HEK293T (cell line): ENCODE results near the gene TMEM44.
"Not testable (repeated sequence)": the region's sequence is repeated elsewhere in the genome, so short reads cannot be mapped to it uniquely, and the experiment has no call there.

Source experiments
- CTCF ChIA-PET: fragments of 350-600 bp; formaldehyde crosslinking; extraction: SDS; loops from one replicate; lab custom pipeline; 2021; ENCODE audit warnings: antibody characterized with exemption, inconsistent platforms; lab: Yijun Ruan, JAX
- POLR2A ChIA-PET: fragments of 350-600 bp; formaldehyde crosslinking; extraction: SDS; loops from one replicate; lab custom pipeline; 2020; ENCODE audit warnings: antibody characterized with exemption, inconsistent platforms; lab: Yijun Ruan, JAX
- DNase-seq: peaks from one replicate; pipeline ENCODE4 v3.0.0; 2012; ENCODE audit warnings: mixed read lengths; ENCODE audit errors: extremely low spot score
- ARNT ChIP-seq: fragments of 450-650 bp; IDR thresholded peaks from 2 replicates; pipeline ENCODE4 v1.6.1; 2017; ENCODE audit warnings: mild to moderate bottlenecking
- BHLHE40 ChIP-seq: fragments of 450-650 bp; IDR thresholded peaks from 2 replicates; pipeline ENCODE4 v1.6.1; 2016; ENCODE audit warnings: mild to moderate bottlenecking, moderate library complexity, borderline replicate concordance
- CTBP1 ChIP-seq: fragments of 450-650 bp; IDR thresholded peaks from 2 replicates; pipeline ENCODE4 v1.6.1; 2016; ENCODE audit warnings: borderline replicate concordance
- ELF4 ChIP-seq: fragments of 450-650 bp; IDR thresholded peaks from 2 replicates; pipeline ENCODE4 v1.6.1; 2017; ENCODE audit warnings: antibody characterized with exemption
- FOXA1 ChIP-seq: fragments of 450-650 bp; IDR thresholded peaks from 2 replicates; pipeline ENCODE4 v1.6.1; 2016; ENCODE audit warnings: mild to moderate bottlenecking
- FOXK2 ChIP-seq: fragments of 450-650 bp; IDR thresholded peaks from 2 replicates; pipeline ENCODE4 v1.6.1; 2016; ENCODE audit warnings: mild to moderate bottlenecking
- FOXM1 ChIP-seq: fragments of 450-650 bp; IDR thresholded peaks from 2 replicates; pipeline ENCODE4 v1.6.1; 2017; ENCODE audit warnings: mild to moderate bottlenecking, borderline replicate concordance
- HDGF ChIP-seq: fragments of 450-650 bp; IDR thresholded peaks from 2 replicates; pipeline ENCODE4 v1.6.1; 2017; ENCODE audit warnings: antibody characterized with exemption, borderline replicate concordance
- L3MBTL2 ChIP-seq: fragments of 450-650 bp; conservative IDR thresholded peaks from 2 replicates; pipeline ENCODE4 v1.6.1; 2016; ENCODE audit warnings: mild to moderate bottlenecking
- LEF1 ChIP-seq: fragments of 450-650 bp; IDR thresholded peaks from 2 replicates; pipeline ENCODE4 v1.6.1; 2017; ENCODE audit warnings: mild to moderate bottlenecking, borderline replicate concordance
- NFRKB ChIP-seq: fragments of 450-650 bp; IDR thresholded peaks from 2 replicates; pipeline ENCODE4 v1.6.1; 2016; ENCODE audit warnings: mild to moderate bottlenecking, moderate library complexity
- PKNOX1 ChIP-seq: fragments of 450-650 bp; IDR thresholded peaks from 2 replicates; pipeline ENCODE4 v1.6.1; 2016
- SP1 ChIP-seq: fragments of 450-650 bp; IDR thresholded peaks from 2 replicates; pipeline ENCODE4 v1.6.1; 2017
- SUZ12 ChIP-seq: fragments of 450-650 bp; IDR thresholded peaks from 2 replicates; pipeline ENCODE4 v1.6.1; 2016; ENCODE audit warnings: mild to moderate bottlenecking
- TARDBP ChIP-seq: fragments of 450-650 bp; IDR thresholded peaks from 2 replicates; pipeline ENCODE4 v1.6.1; 2016
- ZNF384 ChIP-seq: fragments of 450-650 bp; IDR thresholded peaks from 2 replicates; pipeline ENCODE4 v1.6.1; 2016

Gene TMEM44

GRCh38 chr3:194547042-194547441 lies 86.2 kb downstream of the TMEM44 start:
- CTCF ChIA-PET = no interaction called here
- DNase-seq = no peak
- POLR2A ChIA-PET = no interaction called here
- TF ChIP-seq ARNT (no peak), PKNOX1 (no peak), FOXM1 (no peak), TARDBP (no peak), LEF1 (no peak)

- CTCF ChIA-PET = interaction anchor here (0.5 kb wide), 1 partner anchor 49 kb away, joined by 8 read pairs; no protein-coding TSS in a partner anchor
Observed at GRCh38 chr3:194545538-194545937, 87.7 kb downstream of the TMEM44 start.

GRCh38 chr3:194543550-194543949 lies 89.7 kb downstream of the TMEM44 start:
- TF ChIP-seq ELF4 (no peak), TARDBP (no peak), FOXK2 (no peak), SUZ12 (no peak), LEF1 (no peak), ARNT (no peak)
- ChIA-PET POLR2A (no interaction called here), CTCF (interaction anchor here (0.6 kb wide), 1 partner anchor 18 kb away, joined by 4 read pairs; no protein-coding TSS in a partner anchor)
- DNase-seq = no peak

More at GRCh38 chr3:194545538-194545937, 87.7 kb downstream of the TMEM44 start:
- POLR2A ChIA-PET, DNase-seq: not testable (repeated sequence)

- POLR2A ChIA-PET = interaction anchor here (1.4 kb wide), 1 partner anchor 31 kb away, joined by 3 read pairs; no protein-coding TSS in a partner anchor
- DNase-seq = no peak
- CTCF ChIA-PET = no interaction called here
- TF ChIP-seq PKNOX1 = no peak
- TF ChIP-seq FOXA1 = no peak
- TF ChIP-seq CTBP1 = no peak
- no peak for TF ChIP-seq TARDBP
- no peak for TF ChIP-seq NFRKB
- no peak for TF ChIP-seq L3MBTL2
- no peak for TF ChIP-seq BHLHE40
- no peak for TF ChIP-seq FOXK2
- no peak for TF ChIP-seq FOXM1
- TF ChIP-seq ZNF384 = no peak
- no peak for TF ChIP-seq ELF4
- no peak for TF ChIP-seq HDGF
- no peak for TF ChIP-seq SP1
- no peak for TF ChIP-seq ARNT
- TF ChIP-seq LEF1 = no peak
- no peak for TF ChIP-seq SUZ12
Observed at GRCh38 chr3:194541483-194541882, 91.7 kb downstream of the TMEM44 start.

GRCh38 chr3:194540274-194540905 lies 92.8 kb downstream of the TMEM44 start:
- no peak for DNase-seq
- CTCF ChIA-PET = no interaction called here
- POLR2A ChIA-PET = no interaction called here
- TF ChIP-seq ZNF384 = no peak
- no peak for TF ChIP-seq CTBP1
- no peak for TF ChIP-seq PKNOX1
- no peak for TF ChIP-seq ELF4
- no peak for TF ChIP-seq HDGF
- TF ChIP-seq FOXK2 = no peak
- no peak for TF ChIP-seq NFRKB

- no peak for DNase-seq
- TF ChIP-seq SUZ12 (no peak), SP1 (no peak), L3MBTL2 (no peak), TARDBP (no peak), FOXK2 (no peak), CTBP1 (no peak), FOXM1 (no peak)
- POLR2A ChIA-PET = no interaction called here
- CTCF ChIA-PET = no interaction called here
Observed at GRCh38 chr3:194539498-194539897, 93.7 kb downstream of the TMEM44 start.

- ChIA-PET CTCF (no interaction called here), POLR2A (interaction anchor here (1.5 kb wide), 1 partner anchor 34 kb away, joined by 3 read pairs; no protein-coding TSS in a partner anchor)
- no peak for DNase-seq
- no peak for TF ChIP-seq NFRKB
- TF ChIP-seq PKNOX1 = no peak
- no peak for TF ChIP-seq L3MBTL2
- no peak for TF ChIP-seq FOXA1
Observed at GRCh38 chr3:194537732-194538247, 95.4 kb downstream of the TMEM44 start.
